ENCODE results near the gene SSTR5.

The SSTR5 gene

DNA sequence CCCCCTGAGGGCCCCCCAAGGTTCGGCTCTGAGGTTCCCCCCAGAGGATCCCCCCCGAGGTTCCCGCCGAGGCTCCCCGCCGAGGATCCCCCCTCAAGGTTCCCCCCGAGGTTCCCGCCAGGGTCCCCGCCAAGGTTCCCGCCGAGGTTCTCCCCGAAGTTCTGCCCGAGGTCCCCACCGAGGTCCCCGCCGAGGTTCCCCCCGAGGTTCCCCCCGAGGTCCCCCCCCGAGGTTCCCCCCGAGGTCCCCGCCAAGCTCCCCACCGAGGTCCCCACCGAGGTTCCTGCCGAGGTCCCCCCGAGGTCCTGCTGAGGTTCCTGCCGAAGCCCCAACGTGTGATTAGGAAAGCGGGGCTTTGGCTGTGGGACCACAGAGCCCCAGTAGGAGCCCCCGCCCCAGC is 32.2 kb upstream of the SSTR5 start:
- DNase-seq = no peak

DNA sequence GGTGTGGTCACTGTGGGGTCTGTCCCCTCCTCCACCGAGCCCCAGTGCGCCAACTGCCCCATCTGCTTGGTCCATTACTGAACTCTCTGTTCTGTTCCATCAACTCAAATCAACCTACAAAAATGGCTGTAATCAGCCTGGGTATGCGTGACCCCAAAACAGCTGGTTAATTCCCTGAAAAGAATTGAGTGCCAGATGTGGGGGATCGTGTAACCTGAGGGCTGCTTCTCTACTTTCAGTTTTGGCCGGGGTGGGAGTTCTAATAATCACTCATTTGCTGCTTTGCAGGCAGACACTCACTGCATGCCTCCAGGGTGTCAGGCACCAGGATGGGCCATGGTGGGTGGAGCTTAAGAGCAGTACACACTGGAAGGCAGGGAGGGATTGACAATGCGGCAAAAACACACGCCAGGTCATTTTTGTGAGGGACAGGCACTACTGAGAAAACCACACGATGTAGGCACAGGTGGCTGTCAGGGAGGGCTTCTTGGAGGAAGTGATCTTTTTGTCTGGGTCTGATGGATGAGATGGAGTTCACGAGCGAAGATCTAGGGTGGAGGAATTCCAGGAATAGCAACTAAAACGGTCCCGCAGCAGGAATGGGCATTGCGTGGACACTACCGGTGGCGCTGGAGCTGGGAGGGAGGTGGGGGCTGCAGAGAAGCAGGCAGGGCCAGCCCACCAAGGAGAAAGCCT is 30.4 kb upstream of the SSTR5 start:
- DNase-seq = no peak

DNA sequence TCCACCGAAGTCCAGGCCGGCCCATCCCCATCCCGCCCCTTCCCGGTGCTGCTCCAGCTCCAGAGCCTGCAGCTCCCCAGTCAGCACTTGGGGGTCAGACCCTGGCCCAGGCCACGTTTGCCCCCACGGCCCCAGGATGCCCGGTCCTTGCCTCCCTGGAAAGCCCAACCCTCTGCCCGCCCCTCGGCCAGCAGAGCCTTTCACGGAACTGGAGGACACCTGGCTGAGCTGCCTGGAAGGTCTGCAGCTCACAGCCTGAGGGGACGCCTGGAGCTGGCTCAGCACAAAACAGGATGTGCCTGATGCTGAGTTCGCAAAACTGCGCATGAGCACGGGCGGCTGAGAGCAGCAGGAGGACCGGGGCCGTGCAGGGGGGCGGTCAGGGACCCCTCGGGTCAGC is 29.7 kb upstream of the SSTR5 start:
- no peak for DNase-seq

DNA sequence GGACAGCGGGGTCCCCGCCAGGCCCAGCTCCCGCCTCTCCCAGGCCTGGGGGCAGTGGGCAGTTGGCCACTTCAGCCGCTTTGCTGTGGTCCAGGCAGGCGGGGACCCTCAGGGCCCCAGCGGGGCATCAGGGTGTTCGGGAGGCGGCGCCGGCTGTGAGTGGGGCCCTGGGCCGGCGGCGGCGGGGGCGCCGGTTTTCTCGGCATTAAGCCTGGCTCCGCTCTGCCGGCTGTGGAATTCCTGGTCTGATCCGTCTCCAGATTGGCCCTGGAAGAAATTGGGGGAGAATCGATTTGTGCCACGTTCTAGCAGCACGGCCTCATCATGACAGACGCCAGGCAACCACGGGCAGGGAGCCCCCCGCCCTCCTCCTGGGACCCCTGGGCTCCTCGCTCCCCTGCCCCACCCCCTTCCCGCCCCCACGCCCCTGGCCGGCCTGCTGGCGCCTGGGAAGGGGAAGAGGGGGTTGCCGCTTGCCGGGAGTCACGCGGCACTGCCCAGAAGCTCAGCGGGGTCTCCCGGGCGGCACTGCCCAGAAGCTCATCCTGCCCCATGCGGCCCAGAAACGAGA is 28.6 kb upstream of the SSTR5 start:
- DNase-seq = no peak

DNA sequence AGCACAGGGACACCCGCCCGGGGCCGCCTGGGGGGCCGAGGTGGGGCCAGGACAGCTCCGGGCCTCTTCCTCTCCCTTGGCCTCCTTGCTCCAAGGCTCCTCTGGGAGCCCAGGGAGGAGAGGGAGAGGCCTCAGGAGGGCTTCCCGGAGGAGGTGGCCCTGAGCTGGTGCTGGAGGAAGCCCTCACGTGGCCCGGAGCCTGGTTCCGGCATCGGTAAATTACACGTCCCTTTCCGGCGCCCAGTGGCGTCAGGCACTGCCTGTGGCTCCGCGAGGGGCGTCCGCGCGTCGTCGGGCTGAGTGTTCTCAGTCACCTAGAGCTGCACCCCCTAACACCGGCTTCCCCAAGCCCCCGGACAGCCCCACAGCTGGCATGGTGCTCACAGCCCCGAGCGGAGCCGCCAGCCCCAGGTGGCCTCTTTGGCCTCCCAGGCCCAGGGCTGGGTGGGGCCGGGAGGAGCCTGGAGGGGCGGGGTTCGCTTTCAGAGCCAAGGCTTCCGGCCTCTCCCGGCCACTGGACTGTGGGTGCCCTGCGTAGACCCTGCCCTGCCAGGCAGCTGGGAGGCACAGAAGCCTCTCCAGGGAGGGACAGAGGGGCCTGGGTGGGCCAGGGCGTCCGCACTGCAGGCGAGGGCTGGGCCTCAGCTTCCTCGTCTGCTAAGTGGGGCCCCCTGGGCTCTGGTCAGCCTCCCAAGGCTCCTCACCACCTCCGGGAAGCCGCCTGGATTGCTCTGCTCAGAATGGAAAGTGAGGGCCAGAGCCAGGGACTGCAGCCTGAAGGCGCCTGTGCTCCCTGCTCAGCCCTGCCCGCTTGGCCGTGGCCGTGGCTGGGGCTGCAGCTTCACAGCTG is 27.9 kb upstream of the SSTR5 start:
- DNase-seq = no peak

DNA sequence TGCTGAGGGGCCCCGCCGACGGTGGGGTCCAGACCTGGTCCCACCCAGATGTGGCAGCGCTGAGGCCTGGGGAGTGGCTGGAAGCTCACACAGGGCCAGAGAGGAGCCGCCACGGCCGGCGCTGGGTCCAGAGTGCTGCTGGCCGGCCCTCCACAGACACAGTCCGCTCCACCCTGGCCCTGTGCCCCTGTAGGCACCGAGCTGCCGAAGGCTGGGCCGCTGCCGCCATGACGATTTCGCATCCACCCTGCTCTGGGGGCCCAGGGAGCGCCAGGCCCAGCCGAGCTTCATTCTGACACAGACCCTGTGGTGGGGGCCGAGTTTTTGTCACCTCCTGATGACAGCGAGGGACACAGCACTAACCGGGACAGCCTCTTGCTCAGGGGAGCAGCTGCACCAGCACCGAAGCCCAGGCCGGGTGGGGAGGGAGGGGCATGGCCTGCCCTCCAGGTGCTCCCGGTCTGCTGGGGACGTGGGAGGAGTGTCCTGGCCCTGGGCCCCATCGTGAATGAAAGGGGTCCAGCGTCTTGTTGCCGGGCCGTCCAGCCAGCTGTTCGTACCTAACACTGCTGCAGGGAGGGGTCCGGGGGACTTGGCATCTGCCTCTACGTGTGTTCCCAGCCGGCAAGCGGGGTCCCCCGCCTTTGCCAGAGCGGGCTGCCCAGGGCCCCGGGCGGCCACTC is 27.1 kb upstream of the SSTR5 start:
- no peak for DNase-seq

DNA sequence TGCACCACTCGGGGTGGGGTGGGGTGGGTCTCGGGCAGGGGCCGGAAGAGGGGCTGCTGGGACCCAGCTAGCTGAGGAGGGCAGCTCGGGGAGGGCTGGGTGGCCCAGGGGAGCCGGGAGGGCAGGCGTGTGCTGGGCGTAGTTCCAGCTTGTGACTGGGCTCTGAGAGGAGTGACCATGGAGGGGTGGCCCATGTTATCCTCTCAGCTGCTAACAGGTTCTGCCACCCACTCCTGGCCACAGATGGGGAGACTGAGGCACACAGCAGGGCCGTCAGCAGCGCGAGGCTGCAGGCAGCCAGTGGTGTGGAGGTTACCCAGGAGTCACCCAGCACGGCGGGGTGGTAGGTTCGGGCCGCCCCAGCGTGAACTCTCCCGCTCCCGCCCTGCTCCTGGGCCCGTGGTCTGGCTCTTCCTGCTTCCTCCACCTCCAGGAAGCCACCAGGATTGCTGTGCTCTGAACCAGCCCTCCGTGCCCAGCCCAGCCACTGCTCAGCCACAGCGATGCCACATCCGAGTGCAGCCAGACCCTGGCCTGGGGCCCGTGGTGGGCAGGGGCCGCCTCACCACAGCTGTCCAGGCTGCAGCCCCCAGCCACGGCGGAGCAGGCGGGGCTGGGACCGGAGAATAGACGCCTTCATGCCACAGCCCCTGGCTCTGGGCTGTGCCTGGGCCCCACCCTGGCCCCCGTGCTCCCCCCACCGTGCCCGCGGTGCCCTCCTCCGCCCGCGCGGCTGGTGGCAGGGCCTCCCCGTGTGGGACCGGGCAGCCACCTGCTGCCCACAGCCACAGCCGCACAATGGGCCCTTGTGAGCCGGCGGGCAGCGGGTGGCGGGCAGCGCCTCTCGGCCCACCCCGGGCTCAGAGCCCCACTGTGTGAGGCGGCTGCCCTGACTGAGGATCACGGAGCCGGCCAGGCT is 26.3 kb upstream of the SSTR5 start:
- no peak for DNase-seq

DNA sequence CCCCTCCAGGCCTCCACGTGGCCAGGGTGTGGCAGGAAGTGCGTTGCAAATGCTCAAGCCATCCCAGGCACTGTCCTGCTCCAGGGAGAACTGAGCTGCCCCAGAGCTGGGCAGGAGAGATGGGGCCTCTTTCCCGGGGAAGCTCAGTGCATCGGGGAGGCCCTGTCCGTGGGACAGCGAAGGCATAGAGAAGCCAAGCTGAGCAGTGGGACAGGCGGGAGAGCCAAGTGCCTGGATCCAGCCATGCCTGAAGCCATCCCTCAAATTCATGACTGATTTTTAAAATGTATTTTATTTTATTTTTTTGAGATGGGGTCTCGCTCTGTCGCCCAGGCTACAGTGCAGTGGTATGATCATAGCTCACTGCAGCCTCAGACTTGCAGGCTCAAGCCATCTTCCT is 25.4 kb upstream of the SSTR5 start:
- no peak for DNase-seq

DNA sequence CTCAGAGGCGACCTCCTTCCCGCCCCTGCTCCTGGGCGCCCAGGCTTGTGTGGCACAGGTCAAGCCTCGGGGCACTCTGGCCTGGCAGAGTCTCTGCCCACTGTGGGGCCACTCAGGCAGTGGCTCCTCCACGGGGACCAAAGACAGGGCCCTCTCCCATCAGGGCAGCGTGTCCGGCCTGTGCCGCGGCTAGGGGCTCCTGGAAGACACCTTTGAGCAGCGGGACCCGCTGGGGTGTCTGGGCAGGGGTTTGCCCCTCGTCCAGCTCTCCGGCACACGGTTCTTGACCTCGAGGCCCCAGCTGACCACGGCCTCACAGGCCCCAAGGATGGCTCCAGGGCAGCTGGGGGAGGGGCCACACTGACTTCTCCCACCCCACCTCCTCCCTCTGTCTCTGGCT is 24.7 kb upstream of the SSTR5 start:
- DNase-seq = no peak

DNA sequence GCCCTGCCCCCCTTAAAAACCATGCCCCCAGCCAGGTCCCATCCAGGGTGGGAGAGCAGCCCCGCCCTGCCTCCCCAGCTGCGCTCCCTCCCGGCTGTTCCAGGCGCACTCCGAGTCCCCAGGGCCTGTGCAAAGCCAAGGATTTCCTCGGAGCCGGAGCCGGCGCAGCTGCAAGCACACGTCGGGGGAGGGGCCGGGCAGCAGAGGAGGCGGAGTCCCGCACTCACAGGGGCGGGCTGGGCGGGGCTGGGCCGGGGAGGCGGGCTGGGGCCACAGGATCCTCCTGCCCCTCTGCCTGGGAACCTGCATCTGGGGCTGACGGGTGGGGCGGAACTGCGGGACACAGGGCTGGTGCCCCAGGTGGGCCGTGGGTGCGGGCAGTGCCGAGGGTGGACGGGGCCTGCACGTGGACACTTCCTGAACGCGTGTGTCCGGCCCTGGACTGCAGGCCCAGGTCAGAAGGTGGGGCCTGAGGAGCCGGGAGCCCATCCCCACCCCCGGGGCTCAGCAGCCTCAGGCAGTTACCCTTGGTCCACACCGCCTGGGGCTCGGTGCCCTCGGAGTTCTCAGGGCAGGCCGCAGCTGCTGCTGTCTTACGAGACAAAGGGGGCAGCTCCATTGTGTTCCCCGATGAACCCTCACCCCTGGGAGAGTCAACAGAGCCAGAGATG is 24.0 kb upstream of the SSTR5 start:
- no peak for DNase-seq

DNA sequence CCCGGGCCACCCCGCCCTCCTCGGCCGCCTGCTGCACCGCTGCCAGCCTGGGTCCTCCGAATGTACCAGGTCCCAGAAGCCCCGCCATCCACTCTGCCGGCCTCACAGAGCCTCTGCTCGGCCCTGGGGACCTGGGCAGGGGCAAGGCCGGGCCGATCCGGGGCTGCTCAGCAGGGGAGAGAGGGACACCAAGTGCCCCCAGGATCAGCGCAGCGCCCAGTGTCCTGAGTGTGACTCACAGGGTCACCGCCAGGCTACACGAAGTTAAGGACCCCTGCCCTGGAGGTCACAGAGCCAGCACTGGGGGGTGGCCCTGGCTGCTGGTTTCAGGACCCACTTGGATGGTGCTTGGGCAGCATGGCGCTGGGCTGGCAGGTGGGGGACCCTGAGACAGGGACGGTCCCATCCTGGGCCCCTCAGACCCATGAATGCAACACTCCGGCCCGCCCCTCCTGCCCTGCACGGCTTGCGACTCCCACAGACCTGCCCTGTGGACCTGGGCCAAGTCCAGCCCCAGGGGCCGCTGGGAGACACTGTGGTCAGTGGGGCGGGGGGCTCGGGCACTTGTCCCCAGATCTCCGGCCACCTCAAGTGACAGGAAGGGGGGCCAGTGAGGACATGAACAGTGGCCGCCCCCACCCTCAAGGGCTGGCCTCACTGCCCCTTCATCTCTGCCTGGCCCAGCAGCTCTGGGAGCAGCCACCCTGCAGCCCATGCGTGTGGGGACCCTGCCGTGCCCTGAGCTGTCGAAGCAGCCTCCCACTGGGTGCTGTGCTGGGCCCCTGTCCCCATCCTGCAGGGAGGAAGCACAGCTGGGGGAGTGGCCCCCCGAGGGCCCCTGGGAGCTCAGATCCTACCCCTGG is 23.2 kb upstream of the SSTR5 start:
- DNase-seq = no peak

DNA sequence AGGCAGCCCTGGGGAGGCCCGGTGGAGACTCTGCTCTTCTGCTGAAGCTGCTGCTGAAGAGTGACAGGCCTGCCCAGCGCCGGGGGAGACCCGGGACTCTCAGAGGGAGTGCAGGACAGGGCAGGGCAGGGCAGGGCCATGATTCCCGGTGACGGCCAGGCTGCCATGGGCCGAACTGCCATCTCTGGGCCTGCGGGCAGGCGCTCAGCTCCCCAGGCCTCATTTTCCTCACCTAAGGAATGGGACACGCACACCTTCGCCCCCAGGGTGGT is 22.6 kb upstream of the SSTR5 start:
- DNase-seq = no peak

DNA sequence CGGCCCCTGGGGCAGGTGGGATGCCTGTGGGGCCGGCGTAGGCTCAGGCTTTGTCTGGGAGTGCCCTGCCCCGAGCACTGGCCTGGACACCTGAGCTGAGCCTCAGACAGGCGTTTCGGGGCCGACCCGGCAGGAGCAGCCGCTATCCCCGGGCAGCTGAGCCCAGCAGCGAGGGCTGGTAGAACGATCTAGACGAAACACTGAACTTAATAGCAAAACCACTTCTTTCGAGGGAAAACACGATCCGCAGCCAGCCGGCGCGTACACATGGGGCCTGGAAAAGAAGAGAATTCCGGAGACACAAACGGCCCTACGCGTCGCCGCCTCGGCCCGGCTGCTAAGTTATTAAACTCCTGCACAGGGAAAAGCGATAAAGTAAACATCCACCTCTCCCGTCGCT is 22.0 kb upstream of the SSTR5 start:
- DNase-seq = no peak

DNA sequence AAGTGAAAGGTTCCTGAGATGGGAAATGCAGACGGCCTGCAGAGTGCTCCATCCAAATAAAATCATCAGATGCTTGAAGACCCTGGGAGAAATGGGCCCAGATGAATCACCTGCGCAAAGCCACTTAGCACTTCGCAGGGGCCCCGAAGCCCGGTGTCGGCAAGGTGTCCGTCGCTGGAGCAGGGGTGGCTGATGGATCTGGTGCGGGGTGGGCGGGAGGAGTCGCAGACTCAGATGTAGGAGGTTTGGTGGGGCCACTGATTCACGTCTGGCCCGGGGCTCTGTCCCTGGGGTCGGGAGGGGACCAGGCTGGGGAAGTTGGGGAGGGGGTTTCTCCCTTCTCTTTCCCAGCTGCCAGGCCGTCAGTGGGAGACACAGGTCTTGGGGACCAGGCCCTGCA is 21.6 kb upstream of the SSTR5 start:
- DNase-seq = no peak

DNA sequence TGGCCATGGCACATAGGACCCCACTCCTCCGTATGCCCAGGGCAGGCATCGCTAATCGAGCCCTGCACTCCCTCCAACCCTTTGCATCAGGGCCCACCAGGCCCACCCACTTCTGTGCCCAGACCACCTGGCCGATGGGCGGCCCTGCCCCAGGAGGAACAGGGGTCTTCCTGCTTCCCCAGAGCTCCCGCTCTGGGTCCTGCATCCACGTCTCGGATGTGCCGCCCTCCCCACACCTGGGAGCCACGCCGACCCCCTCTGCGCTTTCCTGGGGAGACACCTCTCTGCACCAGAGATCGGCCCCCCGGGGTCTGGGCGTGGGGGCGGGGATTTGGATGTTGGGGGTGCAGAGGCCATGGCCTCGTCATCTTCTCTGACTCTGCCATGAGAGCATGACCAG is 21.1 kb upstream of the SSTR5 start:
- DNase-seq = no peak

DNA sequence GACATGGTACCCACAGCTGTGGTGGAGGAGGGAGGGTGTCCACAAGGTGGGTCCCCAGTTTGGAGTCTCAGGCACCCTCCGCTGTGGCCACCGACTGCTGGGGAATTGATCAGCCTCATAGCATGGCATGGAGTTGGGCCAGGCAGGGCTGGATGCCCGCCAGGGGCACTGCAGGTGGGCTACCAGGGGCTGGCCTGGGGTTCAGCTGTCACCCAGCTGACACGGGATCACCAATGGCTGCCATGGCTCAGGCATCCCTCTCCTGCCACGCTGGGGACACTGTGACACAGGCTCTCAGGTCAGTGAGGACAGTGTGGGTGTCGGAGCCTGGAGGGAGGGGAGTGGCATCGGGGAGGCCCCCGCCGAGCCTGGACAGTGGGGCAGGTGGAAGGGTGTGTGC is 19.8 kb upstream of the SSTR5 start:
- DNase-seq = no peak

DNA sequence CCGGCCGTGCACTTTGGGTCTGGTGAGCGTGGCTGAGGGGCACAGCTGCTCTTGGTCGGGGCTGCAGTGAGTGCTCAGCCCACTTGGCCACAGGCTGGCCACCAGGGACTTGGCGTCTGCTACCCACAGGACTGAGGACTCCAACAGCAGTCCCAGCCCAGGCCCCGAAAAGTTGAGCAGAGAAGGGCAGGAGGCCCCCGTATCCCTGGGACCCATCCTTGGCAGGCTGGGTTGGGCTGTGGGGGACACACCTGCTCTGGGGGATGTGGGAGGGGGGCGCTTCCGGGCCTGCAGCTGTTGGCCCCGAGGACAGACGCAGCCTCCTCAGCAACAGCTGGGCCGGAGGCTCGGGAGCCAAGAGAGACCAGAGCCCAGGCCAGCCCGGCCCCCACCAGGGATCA is 19.4 kb upstream of the SSTR5 start:
- DNase-seq = no peak

DNA sequence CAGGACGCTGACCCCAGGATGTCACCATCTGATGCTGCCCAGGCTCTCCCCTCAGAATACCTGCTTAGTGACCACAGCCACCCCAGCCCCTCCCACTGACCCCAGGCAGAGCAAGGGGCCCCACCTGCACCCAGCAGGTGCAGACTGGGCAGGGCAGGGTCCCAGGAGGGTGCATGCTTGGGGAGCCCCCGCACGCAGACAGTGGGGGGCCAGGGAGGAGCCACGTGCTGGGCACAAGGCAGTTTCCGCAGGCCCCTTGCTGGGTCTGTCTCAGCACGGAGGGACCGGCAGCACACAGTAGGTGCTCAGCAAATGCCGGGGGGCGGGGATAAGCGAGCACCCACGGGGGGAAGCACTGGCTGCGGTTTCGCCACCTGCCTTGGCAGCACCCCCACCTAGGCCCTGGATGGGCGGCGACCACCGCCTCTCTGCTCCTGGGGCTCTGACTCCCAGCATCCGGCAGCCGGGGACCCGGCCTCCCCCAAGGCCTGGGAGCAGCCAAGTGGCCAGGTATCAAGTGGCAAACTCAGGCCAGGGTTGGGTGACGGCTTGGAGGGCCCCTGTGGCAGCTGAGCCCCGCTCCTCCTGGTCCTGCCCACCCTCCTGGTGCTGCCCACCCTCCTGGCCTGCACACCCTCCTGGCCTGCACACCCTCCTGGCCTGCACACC is 18.7 kb upstream of the SSTR5 start:
- no peak for DNase-seq

DNA sequence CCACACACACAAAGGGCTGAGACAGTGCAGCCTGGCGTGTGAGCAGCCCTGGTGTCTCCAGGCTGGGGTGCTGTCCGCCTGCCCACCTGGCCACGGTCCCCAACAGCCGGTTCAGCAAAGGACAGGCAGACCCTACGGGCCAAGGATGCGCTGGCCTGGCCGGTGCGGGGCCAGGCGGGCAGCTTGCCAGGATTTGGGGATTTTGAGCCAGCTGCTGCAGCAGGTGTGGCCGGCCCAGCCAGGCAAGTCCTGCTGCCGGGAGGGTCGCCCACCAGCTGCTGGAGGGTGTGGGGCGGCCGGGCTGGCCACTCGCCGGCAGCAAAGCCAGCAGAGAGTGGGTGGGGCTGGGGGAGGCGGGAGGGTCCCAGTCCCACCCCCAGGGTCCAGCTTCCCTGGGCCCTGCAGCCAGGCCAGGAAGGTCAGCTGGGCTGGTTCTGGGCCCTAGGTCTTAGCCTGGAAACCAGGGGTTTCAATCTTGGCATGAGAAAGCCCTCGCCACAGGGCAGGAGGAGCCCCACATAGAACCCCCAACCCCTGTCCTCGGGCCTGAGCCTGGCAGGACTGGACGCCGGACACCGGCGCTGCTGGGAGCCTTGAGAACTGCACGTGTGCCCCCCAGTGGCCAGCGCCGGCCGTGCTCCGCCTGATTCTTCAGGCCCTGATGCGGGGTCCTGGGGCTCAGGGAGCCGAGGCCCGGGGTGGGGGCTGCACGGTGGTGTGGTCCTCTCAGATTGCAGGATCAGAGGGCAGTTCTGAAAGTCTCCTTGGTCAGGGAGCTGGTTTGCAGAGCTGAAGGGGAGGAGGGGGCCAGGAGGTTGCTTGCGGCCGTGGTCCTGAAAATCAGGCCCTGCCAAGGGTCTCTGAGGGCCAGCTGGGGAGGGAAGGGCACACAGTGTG is 17.6 kb upstream of the SSTR5 start:
- no peak for DNase-seq

DNA sequence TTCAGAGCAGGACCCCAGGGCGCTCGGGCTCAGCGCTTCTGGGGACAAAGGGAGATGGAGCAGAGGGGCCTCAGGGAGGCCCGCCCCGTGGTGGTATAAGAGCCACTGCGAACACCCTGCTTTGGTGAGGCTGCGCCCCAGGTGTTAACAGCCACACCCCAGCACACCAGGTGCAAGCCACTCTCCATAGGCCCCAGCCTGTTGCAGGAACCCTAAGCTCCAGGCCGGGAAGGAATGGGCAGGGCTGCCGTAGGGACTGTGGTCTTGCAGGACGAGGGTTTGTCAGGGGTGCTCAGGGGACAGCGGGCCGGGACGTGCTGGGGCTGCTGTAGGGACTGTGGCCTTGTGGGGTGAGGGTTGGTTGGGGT is 17.0 kb upstream of the SSTR5 start:
- DNase-seq = no peak

Data from T-helper 1 cell (primary cell).